SH-SY5Y (cell line): ENCODE data around the gene SMPD1.

Source experiments
- GATA2 ChIP-seq: IDR thresholded peaks from 2 replicates; pipeline ENCODE4 v1.6.1; 2011; ENCODE audit warnings: mild to moderate bottlenecking, low read depth, low read length
- GATA3 ChIP-seq: IDR thresholded peaks from 2 replicates; pipeline ENCODE4 v1.6.1; 2011; ENCODE audit warnings: low read depth, mild to moderate bottlenecking, low read length, moderate library complexity

SMPD1 gene

DNA sequence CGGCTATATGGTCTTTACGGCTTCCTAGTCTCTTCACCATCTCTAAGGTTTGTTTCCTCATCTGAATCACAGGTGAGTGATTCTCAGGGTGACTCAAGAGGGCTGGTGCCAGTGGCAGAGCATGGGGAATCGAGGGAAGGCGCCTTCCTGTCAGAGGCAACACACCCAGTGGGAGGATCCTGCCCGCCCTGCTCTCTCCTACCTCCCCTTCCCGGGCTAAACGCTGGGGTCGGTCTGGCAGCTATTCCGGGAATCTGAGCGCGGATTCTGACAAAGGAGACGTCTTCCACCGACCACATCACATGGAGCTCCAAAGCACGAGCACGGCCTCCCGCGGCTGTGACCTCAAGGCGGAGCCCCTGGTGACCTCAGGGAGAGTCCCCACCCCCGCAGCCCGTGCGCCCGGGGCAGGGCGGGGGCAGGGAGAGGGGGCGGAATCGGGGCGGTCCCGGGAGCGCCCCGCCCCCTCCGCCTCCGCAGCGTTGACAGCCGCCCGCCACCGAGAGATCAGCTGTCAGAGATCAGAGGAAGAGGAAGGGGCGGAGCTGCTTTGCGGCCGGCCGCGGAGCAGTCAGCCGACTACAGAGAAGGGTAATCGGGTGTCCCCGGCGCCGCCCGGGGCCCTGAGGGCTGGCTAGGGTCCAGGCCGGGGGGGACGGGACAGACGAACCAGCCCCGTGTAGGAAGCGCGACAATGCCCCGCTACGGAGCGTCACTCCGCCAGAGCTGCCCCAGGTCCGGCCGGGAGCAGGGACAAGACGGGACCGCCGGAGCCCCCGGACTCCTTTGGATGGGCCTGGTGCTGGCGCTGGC, at the start of gene SMPD1:
Gene SMPD1, plus strand, starts transcription at position 570 of the 813 bp plus-strand sequence. Its CDS starts 125 bp downstream, at position 695.
- no peak for TF ChIP-seq GATA2
- no peak for TF ChIP-seq GATA3

DNA sequence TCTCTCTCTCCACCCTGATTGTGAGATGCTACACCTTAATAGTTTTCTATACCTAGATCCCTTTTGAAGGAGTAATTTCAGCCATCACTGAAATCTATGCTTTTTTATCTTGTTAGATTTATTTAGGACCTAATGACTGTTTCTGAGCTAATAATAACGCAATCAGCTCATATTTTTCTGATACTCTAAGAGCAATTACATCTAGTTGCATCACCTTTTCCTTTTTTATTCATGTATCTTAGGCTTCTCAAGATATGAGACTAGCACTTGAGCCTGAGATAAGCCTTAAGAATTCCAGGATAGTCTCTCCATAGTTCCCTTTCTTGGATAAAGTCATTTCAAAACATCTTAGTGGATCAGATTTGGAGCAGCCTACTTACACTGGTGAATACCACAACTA, 44.9 kb upstream of the SMPD1 start:
- TF ChIP-seq GATA3: no peak
- no peak for TF ChIP-seq GATA2

- TF ChIP-seq GATA3 (no peak), GATA2 (no peak)
These were observed 40.2 kb upstream of the SMPD1 start for GRCh38 chr11:6350043-6350442.

DNA sequence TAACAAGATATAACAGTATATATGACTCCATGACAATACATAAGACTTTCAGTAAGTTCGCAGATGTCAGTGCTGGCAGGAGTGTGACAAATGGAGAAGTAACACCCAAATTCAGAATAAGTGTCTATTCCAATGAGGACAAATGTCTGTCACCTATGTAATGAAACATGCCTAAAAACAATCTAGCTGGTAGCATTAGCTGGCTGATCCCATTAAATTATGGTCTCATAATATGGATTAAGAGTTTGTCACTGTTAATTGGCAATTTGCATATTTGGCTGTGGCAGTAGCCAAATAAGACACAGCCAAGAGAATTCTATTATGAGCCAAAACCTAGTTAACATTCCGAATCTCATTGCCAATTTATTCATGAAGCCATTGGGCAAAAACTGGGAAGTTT, 39.8 kb upstream of the SMPD1 start:
- no peak for TF ChIP-seq GATA3
- no peak for TF ChIP-seq GATA2

- TF ChIP-seq GATA3 (no peak), GATA2 (no peak)
These were observed 38.4 kb upstream of the SMPD1 start for GRCh38 chr11:6351782-6352382.

- TF ChIP-seq GATA2 (no peak), GATA3 (no peak)
These were observed 36.8 kb upstream of the SMPD1 start for GRCh38 chr11:6353367-6353987.

- TF ChIP-seq GATA2: no peak
- TF ChIP-seq GATA3: no peak
These were observed 35.4 kb upstream of the SMPD1 start for GRCh38 chr11:6354651-6355485.

- TF ChIP-seq GATA3: no peak
- no peak for TF ChIP-seq GATA2
These were observed 33.7 kb upstream of the SMPD1 start for GRCh38 chr11:6356503-6357055.

GRCh38 chr11:6357222-6357621, 33.1 kb upstream of the SMPD1 start:
- TF ChIP-seq GATA3 (no peak), GATA2 (no peak)

GRCh38 chr11:6360183-6360582, 30.1 kb upstream of the SMPD1 start:
- TF ChIP-seq GATA3 (no peak), GATA2 (no peak)

- TF ChIP-seq GATA2 (no peak), GATA3 (no peak)
These were observed 27.9 kb upstream of the SMPD1 start for GRCh38 chr11:6362185-6362872.

DNA sequence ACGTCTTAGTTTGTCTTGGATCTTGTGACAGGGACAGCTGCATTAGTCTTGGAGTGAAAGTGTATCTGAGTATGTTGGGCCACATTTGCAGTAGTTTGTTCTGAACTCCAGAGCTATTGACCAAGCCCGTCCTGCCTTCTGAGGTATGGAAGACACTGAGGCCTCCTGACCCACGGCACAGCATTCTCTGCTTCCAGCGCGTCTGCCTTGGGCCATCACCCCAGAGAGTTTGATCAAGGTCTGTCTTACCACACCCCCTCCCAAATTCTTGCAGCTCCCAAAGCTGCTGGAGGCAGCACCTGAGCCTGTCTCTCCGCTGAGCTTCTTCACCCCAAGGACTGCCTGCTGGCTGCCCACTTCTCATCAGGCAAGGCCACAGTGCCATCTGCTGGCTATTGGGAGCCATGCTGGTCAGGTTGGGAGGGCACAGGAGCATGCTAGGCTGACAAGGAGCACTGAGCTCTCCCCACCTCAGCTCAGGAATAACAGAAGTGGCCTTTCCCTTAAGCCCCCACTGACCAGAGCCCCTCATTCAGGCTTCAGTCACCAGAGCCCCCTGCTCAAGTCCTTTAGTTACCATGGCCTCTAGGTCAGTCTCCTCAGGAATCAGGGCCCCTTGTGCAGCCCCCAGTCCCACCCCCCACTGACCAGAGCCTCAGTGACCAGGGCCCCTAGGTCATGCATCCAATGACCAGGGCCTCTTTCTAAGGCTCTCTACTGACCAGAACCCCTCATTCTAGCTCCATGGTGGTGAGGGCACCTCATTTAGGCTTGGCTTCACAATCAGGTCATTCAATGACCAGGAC, 27.2 kb upstream of the SMPD1 start:
- TF ChIP-seq GATA2 (no peak), GATA3 (no peak)
